GM21423 (cell line): ENCODE measurements around the gene KLHL25.

Source experiments
- ATAC-seq: cut with Tn5 transposase; IDR thresholded peaks from one replicate; pipeline ENCODE4 v1.9.1; 2021; ENCODE audit warnings: mild to moderate bottlenecking, moderate library complexity; ENCODE audit not compliant: unreplicated experiment

KLHL25 gene

DNA sequence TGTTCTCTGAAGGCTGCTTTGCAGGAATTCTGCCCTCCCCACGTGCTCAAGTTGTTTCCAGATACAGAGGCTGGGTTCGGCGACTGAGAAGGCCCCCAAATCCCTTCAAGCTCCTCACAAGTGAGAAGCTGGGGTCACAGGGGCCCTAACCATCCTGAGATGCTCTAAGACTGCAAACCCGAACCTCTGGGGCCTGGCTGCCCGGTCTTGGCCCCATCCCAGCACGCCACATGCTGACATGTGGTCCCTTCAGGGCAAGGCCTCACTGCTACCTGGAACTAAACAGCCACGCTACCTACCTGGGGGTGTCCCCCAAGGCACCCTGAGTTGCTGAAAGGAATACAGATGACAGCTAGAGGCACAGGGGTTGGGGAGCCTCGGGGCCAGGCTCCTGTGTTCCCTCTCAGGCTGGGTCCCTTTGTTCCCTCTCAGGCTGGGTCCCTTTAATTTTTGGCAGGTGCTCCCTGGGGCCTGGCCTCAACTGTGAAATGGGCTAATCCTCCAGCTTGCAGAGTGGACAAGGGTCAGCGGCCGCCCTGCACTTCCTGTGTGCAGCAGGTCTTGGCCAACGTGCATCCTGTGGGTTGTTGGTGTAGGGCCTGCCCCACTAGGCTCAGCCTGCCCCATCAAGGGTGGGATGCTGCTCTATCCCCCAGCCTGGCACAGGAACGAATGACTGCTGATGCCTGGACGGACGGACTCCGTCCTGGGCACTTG lies 32.5 kb downstream of the KLHL25 start:
- no peak for ATAC-seq

DNA sequence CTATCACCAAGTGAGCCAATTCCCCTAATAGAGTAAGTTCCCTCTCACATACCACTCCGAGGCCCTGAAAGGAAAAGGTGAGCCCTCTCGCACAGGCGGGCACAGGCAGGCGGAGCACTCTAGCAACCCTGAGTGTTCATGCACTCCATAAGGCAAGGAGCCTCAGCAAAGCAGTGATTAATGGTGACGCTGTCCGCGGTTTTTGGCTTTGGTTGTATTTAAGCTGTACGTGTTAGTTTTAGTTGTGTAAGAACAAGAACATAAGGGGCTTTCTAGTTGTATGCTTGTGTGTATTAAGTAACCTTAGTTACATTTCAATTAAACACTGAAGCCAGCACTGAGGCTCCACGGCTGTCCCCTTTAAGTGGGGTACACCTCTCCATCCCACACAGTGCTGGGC lies 33.1 kb downstream of the KLHL25 start:
- no peak for ATAC-seq

DNA sequence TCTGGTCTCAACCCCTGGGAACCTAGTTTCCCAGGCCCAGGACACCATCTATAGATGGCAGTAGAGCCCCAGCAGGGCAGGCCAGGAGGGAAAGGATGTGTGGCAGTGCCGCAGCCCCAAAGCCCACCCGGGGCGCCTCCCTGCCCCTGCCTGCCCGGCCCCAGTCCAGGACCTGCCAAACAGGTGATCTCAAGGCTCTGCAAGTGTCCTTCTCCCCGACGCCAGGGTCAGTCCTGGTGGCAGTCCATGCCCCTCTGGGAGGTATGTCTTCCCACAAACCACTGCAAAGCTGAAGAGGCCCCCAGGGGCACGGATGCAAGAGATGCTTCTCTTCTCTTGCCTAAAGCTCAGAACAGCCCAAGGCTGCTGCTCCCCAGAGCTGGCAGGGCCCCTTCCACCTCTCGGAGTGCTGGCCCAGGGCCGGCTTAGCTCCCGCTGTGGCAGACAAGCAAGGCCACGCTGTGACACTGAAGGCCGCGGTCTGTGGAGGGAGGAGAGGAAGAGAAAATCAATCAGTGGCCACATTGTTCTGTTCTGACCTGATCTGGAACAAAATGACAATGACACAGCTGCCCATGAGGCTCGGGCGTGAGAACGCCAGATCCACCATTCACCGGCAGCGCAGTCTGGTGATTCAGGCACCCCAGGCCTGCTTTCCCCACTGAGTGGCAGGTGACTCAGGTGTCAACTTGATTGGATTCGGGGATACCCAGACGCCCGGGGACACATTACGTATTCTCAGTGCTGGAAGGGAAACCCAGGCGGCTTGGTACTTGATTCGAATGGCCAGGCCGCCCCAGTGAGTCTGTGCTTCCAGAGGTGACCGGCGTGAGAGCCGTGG lies 34.0 kb downstream of the KLHL25 start:
- no peak for ATAC-seq

DNA sequence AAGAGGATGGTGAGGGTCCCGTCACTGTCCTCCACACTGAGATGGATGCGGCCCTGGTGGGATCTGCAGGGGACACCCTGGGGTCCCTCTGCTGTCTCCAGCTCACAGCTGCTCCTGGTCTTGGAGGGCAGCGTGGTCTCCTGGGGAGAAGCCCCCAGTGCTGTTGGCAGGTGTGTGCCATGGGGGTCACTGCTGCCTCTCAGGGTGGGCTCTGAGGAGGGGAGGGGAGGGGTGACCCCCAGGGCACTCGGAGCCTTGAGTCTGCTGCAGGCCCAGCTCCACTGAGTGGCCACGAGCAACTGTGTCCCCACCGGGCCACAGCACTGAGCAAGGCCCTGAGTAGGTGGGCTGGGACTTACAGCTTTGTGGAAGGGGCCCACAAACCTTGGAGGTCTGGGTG lies 34.7 kb downstream of the KLHL25 start:
- ATAC-seq = no peak

DNA sequence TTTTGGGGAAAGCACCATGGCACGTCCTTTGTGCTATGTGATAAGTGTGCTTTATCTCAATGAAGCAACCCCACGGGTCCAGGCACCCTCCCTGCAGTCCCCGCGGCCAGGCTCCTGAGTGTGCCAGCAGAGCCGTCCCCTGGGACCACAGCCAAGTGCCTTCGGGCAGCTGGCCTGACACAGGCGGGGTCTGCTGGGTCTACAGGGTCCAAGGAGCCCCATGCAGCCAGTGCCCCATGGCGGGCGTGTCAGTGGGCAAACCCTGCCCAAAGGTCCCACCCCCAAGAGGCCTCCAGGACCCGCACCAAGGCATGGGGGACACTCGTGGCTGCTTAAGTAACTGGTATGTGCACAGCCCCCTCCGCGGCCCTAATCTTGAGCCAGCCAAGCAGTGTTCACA lies 35.3 kb downstream of the KLHL25 start:
- no peak for ATAC-seq

DNA sequence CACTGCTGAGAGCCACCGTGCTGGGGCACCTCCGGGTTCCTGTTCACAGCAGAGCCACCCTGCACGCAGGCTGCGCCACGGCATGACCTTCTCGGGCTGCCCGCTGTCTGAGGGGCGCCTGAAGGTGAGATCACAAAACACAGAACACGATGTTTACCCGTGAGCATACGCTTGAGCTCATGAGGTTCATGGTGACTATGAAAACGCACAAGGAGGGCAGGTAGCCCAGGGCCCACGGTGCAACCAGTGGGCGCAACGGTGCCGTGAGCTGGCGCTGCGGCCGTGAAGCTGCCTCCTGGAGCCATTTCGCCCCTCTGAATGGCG lies 36.1 kb downstream of the KLHL25 start:
- no peak for ATAC-seq

DNA sequence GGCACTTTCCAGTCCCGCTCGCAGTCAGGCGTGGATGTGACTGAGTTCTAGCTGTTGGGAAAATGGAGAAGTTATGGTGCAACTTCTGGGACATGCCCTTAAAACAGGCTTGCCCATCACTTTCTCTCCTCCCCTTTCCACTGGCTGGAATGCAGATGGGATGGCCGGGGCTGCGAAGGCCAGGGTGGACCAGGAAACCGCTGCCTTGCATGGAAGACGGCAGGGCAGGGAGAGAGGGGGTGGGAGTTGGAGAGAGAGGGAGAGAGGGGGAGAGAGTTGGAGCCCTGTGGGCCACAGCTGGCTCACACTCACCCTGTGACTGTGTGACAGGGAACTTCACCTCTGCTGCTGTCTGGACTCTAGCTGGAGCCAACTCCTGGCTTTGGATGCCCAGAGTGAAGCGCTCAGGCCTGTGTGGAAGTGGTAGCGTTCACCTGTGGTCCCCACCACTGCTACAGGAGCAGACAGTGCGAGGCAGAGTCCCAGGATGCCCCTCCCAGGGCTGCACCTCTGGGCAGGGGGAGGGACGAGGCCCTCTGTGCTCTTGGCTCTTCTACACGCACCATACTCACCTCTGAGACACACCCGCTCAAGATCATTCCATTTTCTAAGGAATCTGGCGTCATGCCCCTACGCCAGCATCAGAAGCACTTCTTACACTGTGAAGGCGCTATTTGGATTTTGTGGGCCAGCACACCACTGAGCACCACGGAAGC lies 36.6 kb downstream of the KLHL25 start:
- ATAC-seq = no peak

DNA sequence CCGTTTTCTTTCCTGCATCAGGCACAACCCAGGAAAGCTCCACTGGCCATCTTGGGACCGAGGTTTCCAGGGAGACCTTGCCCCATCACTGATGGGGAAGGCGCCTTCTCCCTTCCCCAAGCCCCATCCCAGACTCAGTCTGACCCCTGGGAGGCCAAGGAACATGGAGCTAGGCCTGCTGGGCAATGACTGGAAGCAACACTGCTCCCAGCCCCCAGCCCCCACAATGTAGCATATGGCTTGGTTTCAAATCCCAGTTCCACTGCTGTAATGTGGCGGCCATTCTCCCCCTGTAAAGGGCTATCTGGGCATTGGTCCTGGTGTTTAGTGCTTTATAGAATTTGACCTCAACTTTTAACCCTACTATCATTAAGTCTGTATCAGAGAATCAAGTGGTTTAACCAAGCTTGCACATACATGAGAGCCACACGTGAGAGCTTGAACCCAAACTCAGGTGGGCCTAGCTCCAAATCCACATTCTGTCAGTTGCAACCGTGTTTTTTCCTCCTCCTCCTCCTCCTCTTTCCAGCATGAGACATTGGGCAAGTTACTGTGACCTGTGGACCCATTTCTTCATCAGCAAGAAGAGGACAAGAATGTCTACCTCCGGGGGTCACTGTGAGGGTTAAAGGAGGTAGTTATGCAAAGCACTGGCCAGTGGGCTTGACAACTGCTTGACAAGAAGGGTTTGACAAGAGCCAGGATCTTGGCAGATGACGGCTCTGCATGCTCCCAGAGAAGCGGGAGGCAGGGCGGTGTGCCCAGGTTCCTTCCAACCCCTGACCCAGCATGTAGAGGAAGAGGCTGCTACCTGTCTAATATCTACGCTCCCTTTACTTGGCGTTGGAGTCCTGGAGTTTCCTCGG lies 37.4 kb downstream of the KLHL25 start:
- ATAC-seq = no peak

DNA sequence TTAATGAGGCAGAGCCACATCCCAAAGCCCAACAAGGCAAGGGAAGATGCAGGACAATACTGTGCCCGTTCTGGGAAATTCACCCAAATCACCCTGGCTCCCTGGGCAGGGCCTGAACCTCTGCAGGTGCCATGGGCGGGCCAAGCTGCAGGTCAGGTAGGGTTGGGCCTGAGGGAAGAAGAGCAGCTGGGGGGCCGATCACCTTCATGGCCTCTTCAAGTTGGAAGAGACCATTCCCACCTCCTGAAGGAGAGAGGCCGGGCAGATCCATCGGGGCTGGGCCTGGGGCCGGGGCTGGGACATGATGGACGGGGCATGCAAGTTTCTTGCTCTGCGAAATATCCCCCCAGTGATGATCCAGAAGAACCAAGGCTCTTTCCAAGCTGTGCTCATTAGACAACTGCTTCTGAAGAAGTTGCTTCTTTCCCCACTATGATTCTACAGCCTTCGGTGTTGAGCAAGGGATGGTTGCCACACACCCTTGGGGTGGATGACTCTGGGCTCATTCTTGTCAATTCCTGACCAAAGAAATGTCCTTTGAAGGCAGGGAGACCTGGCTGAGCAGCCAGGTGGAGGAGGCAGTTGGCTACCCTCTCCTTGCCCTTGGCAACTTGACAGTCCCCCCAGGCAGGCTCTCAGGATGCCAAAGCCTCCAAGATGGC lies 38.2 kb downstream of the KLHL25 start:
- no peak for ATAC-seq

DNA sequence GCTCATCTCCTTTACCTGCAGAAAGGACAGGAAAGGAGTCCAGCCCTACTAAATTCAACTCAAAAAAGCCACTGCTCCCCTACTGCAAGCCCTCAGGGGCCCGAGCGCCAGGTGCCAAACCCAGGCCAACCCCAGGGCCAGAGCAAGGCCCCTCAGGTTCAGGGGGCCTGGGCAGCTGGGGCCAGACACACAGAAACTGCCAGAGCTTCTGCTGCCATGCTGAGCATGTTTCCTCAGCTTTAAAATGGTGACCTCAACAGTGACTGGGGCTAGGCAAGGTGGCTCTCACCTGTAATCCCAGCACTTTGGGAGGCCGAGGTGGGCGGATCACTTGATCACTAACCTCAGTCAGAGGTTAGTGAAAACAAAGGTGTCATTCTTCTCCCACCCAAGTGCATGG lies 38.8 kb downstream of the KLHL25 start:
- ATAC-seq = no peak

DNA sequence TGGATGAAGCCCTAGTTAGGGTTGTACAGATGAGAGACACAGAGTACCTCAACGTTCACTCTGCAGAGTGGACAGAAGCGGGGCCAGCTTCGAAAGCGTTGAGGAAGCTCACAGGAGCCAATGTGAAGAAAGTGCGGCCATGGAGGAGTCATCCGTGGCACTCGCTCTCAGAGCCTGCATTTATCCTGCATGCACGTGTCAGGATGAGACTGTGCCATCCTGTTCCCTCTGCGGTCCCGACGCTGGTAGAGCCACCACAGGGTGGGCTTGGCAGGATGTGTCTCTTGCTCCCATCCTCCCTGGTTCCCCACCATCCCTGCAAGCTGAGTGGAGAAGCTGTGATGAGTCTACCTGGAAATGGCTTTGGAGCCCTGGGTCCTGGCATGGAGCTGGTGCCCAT lies 39.3 kb downstream of the KLHL25 start:
- ATAC-seq = no peak

DNA sequence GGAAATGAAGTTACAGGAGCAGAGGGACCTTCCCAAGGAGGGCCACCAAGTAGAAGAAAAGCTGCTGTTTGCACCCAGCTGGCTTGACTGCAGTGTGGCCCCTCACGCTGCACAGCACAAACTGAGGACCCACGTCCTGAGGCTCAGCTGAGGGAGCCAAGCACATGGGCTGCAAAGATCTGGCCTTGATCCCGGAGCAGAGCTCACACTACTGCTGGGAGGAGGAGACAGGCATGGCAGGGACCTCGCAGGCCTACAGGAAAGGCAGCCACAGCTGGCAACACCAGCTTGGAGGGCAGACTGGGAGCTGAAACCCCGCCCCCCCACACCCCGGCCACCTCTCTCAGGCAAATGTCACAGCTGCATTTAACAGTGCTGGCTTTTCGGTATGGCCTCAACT lies 39.7 kb downstream of the KLHL25 start:
- no peak for ATAC-seq

DNA sequence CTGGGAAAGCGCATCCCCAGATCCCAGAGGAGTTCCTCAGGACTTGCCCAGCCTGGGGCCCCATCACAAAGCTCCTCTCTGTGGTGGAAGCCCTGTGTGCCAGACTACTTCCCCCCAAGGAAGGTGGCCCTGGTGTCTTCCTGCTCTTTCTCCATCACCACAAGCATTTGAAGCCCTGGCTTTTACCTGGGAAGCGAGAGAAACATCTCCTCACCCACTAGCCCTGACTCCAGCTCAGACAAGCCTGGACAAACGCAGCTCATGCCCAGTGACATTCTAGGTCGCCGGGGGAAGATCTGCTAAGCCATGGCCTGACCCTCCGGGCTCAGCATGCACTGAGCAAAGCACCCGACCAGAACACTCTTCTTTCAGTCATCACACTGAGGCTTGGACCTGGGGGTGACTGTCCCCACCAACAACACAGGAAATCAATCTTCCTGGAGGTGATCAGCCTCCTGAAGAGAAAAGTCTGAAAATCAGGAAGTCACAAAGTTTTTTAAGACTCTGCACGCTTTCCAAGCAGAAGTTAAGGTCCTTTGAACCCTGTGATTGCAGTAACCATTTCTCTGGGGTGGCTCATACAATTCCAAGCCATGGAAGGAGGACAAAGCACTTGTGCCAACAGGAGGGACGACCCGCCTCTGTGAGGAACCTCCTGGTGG lies 40.8 kb downstream of the KLHL25 start:
- no peak for ATAC-seq

DNA sequence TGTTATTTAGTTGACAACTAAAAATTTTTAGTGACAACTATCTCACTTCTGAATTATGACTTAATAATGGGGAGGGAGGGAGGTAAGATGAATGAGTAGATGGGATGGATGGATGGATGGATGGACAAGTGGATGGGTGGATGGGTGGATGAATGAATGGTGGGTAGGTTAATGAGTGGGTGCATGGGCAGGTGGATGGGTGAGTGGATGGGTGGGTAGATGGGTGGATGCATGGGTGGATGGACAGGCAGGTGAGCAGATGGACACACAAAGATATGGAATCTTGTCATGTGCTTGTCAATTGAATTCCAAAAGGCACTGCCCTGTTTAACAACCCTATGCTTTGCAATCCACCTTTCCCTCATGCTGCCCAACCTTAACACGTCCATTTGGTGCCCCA lies 41.5 kb downstream of the KLHL25 start:
- ATAC-seq = no peak

DNA sequence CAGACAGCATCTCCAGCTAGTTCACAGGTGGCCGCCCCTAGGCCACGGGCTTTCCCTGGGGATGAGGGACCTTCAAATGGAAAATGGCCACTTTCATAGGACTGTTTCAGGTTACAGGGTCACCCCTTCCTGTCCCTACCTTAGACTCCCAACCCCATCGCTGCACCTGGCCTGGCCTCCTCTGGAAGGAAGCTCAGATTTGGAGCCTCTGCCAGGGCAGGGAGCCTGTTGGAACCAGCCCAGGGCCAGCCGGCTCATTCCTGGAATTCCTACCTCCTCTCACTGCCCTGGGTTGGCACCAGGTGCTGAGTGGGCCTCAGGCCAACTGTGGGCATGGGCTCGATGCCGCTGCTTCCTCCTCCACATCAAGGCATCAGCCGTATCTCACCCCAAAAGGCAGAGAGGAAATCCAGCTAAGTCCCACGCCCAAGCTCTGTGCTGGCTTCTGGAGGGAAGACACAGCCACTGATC lies 42.2 kb downstream of the KLHL25 start:
- no peak for ATAC-seq

DNA sequence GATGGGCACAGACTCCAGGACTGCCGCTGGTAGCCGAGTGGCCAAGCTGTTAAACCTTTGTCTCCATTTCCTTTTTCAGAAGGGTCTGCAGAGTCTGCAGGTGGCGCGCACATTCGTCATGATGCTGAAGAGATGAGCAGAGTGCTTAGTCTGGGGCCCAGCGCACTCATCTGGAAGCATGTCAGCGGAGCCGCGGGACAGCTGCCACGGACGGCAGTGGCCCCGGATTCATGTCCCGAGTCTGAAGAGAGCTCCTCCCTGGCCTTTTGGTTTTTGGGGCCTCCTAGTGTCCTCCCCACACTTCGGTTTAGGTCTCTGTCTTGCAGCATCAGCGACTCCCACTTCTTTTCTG lies 42.6 kb downstream of the KLHL25 start:
- ATAC-seq = no peak

DNA sequence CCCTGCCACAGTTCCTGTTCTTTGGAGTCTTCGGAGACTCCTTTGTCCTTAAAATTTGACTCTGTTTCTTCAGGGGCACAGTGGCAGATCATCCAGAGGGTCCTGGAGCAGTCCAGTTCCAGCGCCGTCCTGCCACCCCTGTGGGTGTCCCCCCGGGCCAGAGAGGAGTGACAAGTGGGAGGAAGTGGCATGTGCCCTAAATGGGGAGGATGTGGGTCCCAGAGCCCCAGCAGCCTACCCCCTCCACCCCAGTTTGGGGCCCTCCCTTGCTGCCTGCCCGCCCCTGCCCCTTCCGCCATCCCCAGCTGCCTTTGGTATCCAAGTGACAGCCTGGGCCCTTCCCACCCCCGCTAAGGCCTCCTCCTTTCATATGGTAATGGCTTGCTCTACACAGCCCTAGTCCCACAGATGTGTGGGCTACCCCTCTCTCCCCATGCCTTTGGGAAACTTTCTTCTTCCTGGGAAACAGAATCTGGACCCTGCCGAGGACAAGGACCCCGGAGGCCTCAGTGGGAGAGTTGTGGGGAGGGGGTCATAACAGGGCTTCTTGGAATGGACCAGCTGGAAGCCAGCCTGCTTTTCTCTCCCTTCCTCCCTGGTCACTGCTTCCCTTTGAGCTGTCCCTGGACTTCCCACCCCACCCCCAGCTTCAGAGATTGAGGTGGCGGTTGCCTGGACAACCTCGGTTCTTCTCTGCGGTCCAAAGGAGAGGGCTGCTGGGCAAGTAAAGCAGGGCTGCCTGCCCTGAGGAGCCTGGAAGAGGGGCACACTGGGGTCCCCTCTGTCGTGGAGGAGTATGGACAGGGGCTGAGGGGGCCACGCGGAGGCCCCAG lies 43.2 kb downstream of the KLHL25 start:
- ATAC-seq = no peak

DNA sequence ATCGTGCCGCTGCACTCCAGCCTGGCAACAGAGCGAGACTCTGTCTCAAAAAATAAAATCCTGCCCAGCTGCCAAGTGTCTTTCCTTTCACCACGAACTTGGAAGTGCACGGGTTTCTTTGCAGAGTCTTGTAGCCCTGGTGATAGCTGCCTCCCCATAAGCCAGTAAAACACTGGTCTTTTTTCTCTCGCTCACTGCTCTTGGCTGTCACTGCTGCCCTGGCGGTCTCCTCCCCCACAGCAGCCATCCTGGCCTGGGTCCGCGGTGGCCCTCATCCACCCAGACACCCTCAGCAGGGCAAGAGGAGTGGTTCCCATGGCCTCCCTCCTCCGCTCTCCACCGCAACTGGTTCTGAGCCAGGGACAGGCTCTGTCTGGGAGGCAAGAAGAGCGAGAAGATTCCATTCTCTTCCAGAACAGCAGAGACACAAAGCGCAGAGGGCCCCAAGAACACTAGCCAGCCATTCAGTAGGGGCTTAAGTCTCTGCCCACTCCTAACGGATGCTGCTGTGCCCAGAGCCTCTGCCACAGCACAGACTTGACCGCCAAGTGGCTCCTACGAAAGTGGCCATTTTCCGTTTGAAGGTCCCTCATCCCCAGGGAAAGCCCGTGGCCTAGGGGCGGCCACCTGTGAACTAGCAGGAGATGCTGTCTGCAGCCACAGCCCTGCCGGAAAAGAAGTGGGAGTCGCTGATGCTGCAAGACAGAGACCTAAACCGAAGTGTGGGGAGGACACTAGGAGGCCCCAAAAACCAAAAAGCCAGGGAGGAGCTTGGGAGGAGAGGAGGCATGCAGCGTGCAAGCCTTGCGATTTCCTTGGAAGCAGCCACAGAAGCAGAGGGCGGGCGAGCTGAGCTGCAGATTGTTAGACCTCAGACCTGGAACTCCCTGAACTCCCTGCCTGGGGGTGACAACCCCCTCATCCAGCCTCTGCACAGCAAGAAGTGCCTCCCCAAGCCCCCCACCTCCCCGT lies 44.1 kb downstream of the KLHL25 start:
- ATAC-seq = no peak
